SK-N-MC (cell line): ENCODE measurements around the gene RNF115.

ENCODE experiments used
- EZH2 ChIP-seq: fragments of 200-600 bp; sonication (generic); IDR thresholded peaks from one replicate; pipeline ENCODE4 v1.6.1; 2017; ENCODE audit warnings: antibody characterized with exemption
- POLR2AphosphoS5 ChIP-seq: IDR thresholded peaks from 2 replicates; pipeline ENCODE4 v1.6.1; 2012; ENCODE audit warnings: mild to moderate bottlenecking, low read depth, low read length, borderline replicate concordance

- no peak for TF ChIP-seq EZH2
- no peak for TF ChIP-seq POLR2AphosphoS5
Measured at GRCh38 chr1:145702052-145702451, 121.8 kb downstream of the RNF115 start.
